Measurements from ENCODE around the gene GADL1.

The GADL1 gene

GRCh38 chr3:30680789-30681648 lies 213.4 kb downstream of the GADL1 start:
- no peaks in the 10 kb centered on the region for H3K79me2 ChIP-seq (ENCODE audit: insufficient read depth, low read length)
- H3K9me3 ChIP-seq (ENCODE audit: low read length) = no peaks in the 10 kb centered on the region
- H3K4me1 ChIP-seq (ENCODE audit: insufficient read depth, low read length, severe bottlenecking) = no peaks in the 10 kb centered on the region
- no peak overlapping the region for H2AFZ ChIP-seq (ENCODE audit: low read length)
- no peaks in the 10 kb centered on the region for H3K9me2 ChIP-seq (ENCODE audit: low read depth, low read length)
- H3K4me2 ChIP-seq (ENCODE audit: low read length) = no peak overlapping the region
- H3K4me3 ChIP-seq (ENCODE audit: low read depth, low read length, poor library complexity, severe bottlenecking) = no peak overlapping the region
- H3F3A ChIP-seq (ENCODE audit: insufficient read depth, low read length) = no peaks in the 10 kb centered on the region
- H3K9ac ChIP-seq (ENCODE audit: low read length) = no peak overlapping the region
- H3K36me3 ChIP-seq (ENCODE audit: insufficient read depth, low read length) = peaks cover 78% of the 10 kb centered on the region
- no peaks in the 10 kb centered on the region for H4K20me1 ChIP-seq (ENCODE audit: insufficient read depth, low read length)
- TF ChIP-seq CTCF (IDR thresholded peaks at IDR 0.05; ENCODE audit: low read length) = no peak
- no peak for TF ChIP-seq EZH2 (IDR thresholded peaks at IDR 0.05; ENCODE audit: borderline replicate concordance, low read length)
- no peaks in the 10 kb centered on the region for H3K27me3 ChIP-seq (ENCODE audit: insufficient read depth, low read length)
- H3K27ac ChIP-seq (ENCODE audit: low read depth, low read length, poor library complexity, severe bottlenecking) = no peak overlapping the region

- Histone ChIP-seq H3K27ac (ENCODE audit: low read depth, low read length, poor library complexity, severe bottlenecking) (no peak overlapping the region), H3K79me2 (ENCODE audit: insufficient read depth, low read length) (no peaks in the 10 kb centered on the region), H3K27me3 (ENCODE audit: insufficient read depth, low read length) (no peaks in the 10 kb centered on the region), H3K9me3 (ENCODE audit: low read length) (no peaks in the 10 kb centered on the region), H4K20me1 (ENCODE audit: insufficient read depth, low read length) (no peaks in the 10 kb centered on the region), H3K9ac (ENCODE audit: low read length) (no peak overlapping the region), H3K4me1 (ENCODE audit: insufficient read depth, low read length, severe bottlenecking) (no peaks in the 10 kb centered on the region), H3K4me3 (ENCODE audit: low read depth, low read length, poor library complexity, severe bottlenecking) (no peak overlapping the region), H3K36me3 (ENCODE audit: insufficient read depth, low read length) (peaks cover 83% of the 10 kb centered on the region), H3K9me2 (ENCODE audit: low read depth, low read length) (no peaks in the 10 kb centered on the region), H2AFZ (ENCODE audit: low read length) (no peak overlapping the region), H3K4me2 (ENCODE audit: low read length) (no peak overlapping the region), H3F3A (ENCODE audit: insufficient read depth, low read length) (no peaks in the 10 kb centered on the region)
- TF ChIP-seq CTCF (IDR thresholded peaks at IDR 0.05; ENCODE audit: low read length) (no peak), EZH2 (IDR thresholded peaks at IDR 0.05; ENCODE audit: borderline replicate concordance, low read length) (no peak)
These were observed 215.4 kb downstream of the GADL1 start for GRCh38 chr3:30679045-30679444.

GRCh38 chr3:30677347-30677685 lies 217.1 kb downstream of the GADL1 start:
- no peak overlapping the region for H3K27ac ChIP-seq (ENCODE audit: low read depth, low read length, poor library complexity, severe bottlenecking)
- no peaks in the 10 kb centered on the region for H3F3A ChIP-seq (ENCODE audit: insufficient read depth, low read length)
- peaks cover 86% of the 10 kb centered on the region for H3K36me3 ChIP-seq (ENCODE audit: insufficient read depth, low read length)
- H3K9me2 ChIP-seq (ENCODE audit: low read depth, low read length) = no peaks in the 10 kb centered on the region
- H4K20me1 ChIP-seq (ENCODE audit: insufficient read depth, low read length) = no peaks in the 10 kb centered on the region
- no peaks in the 10 kb centered on the region for H3K79me2 ChIP-seq (ENCODE audit: insufficient read depth, low read length)
- H3K9me3 ChIP-seq (ENCODE audit: low read length) = no peaks in the 10 kb centered on the region
- no peaks in the 10 kb centered on the region for H3K4me1 ChIP-seq (ENCODE audit: insufficient read depth, low read length, severe bottlenecking)
- H3K4me2 ChIP-seq (ENCODE audit: low read length) = no peak overlapping the region
- TF ChIP-seq EZH2 (IDR thresholded peaks at IDR 0.05; ENCODE audit: borderline replicate concordance, low read length) (no peak), CTCF (IDR thresholded peaks at IDR 0.05; ENCODE audit: low read length) (no peak)
- no peak overlapping the region for H2AFZ ChIP-seq (ENCODE audit: low read length)
- no peak overlapping the region for H3K9ac ChIP-seq (ENCODE audit: low read length)
- no peak overlapping the region for H3K4me3 ChIP-seq (ENCODE audit: low read depth, low read length, poor library complexity, severe bottlenecking)
- H3K27me3 ChIP-seq (ENCODE audit: insufficient read depth, low read length) = no peaks in the 10 kb centered on the region

Data from OCI-LY1 (cell line).